Stimulated activated CD4-positive, alpha-beta T cell treated with anti-CD3 and anti-CD28 coated beads, Interleukin-12 subunit alpha, Interleukin-12 subunit beta, amount 100 ng/mL, for 4 hours (primary cell): Measurements from ENCODE around the gene SIX5.
"Not testable (repeated sequence)": the region's sequence is repeated elsewhere in the genome, so short reads cannot be mapped to it uniquely, and the experiment has no call there.

Experiments
- DNase-seq: peaks from one replicate; pipeline ENCODE4 v3.0.0-alpha.2; 2020

Gene SIX5

GRCh38 chr19:45768984-45769782, at the start of gene SIX5:
Gene SIX5, minus strand, starts transcription at chr19:45769252. Its CDS starts 408 bp downstream, at chr19:45768844.
- DNase-seq = peak; percentile 95

GRCh38 chr19:45817725-45818301, 48.8 kb upstream of the SIX5 start:
- DNase-seq = no peak

- DNase-seq = peak; percentile 97
Measured at GRCh38 chr19:45817010-45817724, 48.1 kb upstream of the SIX5 start.

GRCh38 chr19:45816236-45817009, 47.4 kb upstream of the SIX5 start:
- DNase-seq = no peak

- DNase-seq = no peak
Measured at GRCh38 chr19:45815481-45816216, 46.6 kb upstream of the SIX5 start.

- no peak for DNase-seq
Measured at GRCh38 chr19:45814851-45815480, 45.9 kb upstream of the SIX5 start, which contains the start of gene RSPH6A. Gene RSPH6A, minus strand, starts transcription at chr19:45815308. Its CDS starts 132 bp downstream, at chr19:45815176.

- DNase-seq = no peak
Measured at GRCh38 chr19:45814166-45814780, 45.2 kb upstream of the SIX5 start.

- no peak for DNase-seq
Measured at GRCh38 chr19:45812297-45812696, 43.2 kb upstream of the SIX5 start.

GRCh38 chr19:45809643-45810159, 40.6 kb upstream of the SIX5 start:
- no peak for DNase-seq

GRCh38 chr19:45805719-45806118, 36.7 kb upstream of the SIX5 start:
- DNase-seq = no peak

GRCh38 chr19:45804959-45805230, 35.8 kb upstream of the SIX5 start:
- DNase-seq = no peak

GRCh38 chr19:45804140-45804958, 35.3 kb upstream of the SIX5 start:
- DNase-seq = no peak

GRCh38 chr19:45801603-45802175, 32.6 kb upstream of the SIX5 start:
- DNase-seq = no peak

GRCh38 chr19:45800070-45800553, 31.1 kb upstream of the SIX5 start:
- no peak for DNase-seq

GRCh38 chr19:45799541-45799940, 30.5 kb upstream of the SIX5 start:
- DNase-seq = not testable (repeated sequence)

- DNase-seq = peak; percentile 53
Measured at GRCh38 chr19:45798995-45799517, 30.0 kb upstream of the SIX5 start.

- no peak for DNase-seq
Measured at GRCh38 chr19:45794627-45795026, 25.6 kb upstream of the SIX5 start.

- no peak for DNase-seq
Measured at GRCh38 chr19:45793876-45794275, 24.8 kb upstream of the SIX5 start.

- DNase-seq = no peak
Measured at GRCh38 chr19:45793178-45793564, 24.1 kb upstream of the SIX5 start.
